Panc1 (cell line): Measurements from ENCODE around the gene CLEC14A. TPM values are rescaled to one million over a fixed set of nuclear protein-coding genes. Genes with fewer than 3 reads are reported as not detected.

Experiments used
- ATAC-seq: fragments of 200-7000 bp; cut with Tn5 transposase; 2 replicates; pipeline ENCODE4 v1.9.1; 2020; ENCODE audit warnings: mild to moderate bottlenecking, moderate library complexity
- BruUV-seq: library from RNA; stranded (reverse); fragments of 400-500 nt; replicated peaks from 2 replicates; lab custom pipeline; 2021; lab: Mats Ljungman, UMichigan
- CTCF ChIA-PET: fragments of 300-600 bp; sonication (Branson Sonifier 250); formaldehyde crosslinking; loops from one replicate; lab custom pipeline; 2022; ENCODE audit warnings: antibody characterized with exemption; lab: Charles Lee
- POLR2A ChIA-PET: fragments of 300-600 bp; sonication (Branson Sonifier 250); formaldehyde crosslinking; loops from one replicate; lab custom pipeline; 2022; ENCODE audit warnings: antibody characterized with exemption; lab: Charles Lee
- DNase-seq: peaks from one replicate; pipeline ENCODE4 v3.0.0-alpha.2; 2010; ENCODE audit warnings: low read depth, low spot score
- H3K27ac ChIP-seq: 2 replicates; pipeline ENCODE4 v1.5.1; 2011; ENCODE audit warnings: mild to moderate bottlenecking, low read length, inconsistent platforms
- H3K27me3 ChIP-seq: fragments of 200-500 bp; sonication (Bioruptor generic); 2 replicates; pipeline ENCODE4 v1.6.0; 2014; ENCODE audit warnings: low read length, inconsistent platforms; ENCODE audit not compliant: control insufficient read depth, insufficient read depth
- H3K36me3 ChIP-seq: fragments of 200-500 bp; sonication (Bioruptor generic); 2 replicates; pipeline ENCODE4 v1.5.1; 2014; ENCODE audit warnings: inconsistent platforms, mild to moderate bottlenecking, low read length, moderate library complexity; ENCODE audit not compliant: control insufficient read depth, insufficient read depth
- H3K4me1 ChIP-seq: 2 replicates; pipeline ENCODE4 v1.5.1; 2011; ENCODE audit warnings: inconsistent platforms, mild to moderate bottlenecking, low read length, moderate library complexity; ENCODE audit not compliant: control insufficient read depth, insufficient read depth
- H3K4me3 ChIP-seq, 2 experiments: 2 replicates each; pipeline ENCODE4 v1.5.1; 2011 to 2012; ENCODE audit warnings: low read depth in 2 of 2, low read length in 2 of 2, mild to moderate bottlenecking in 2 of 2, inconsistent platforms in 1 of 2, moderate library complexity in 1 of 2
- H3K9me3 ChIP-seq: fragments of 200-500 bp; sonication (Bioruptor generic); 2 replicates; pipeline ENCODE4 v1.5.1; 2014; ENCODE audit warnings: low read depth, mild to moderate bottlenecking, inconsistent platforms, low read length, moderate library complexity; ENCODE audit not compliant: control insufficient read depth, insufficient read depth
- POLR2AphosphoS5 ChIP-seq: IDR thresholded peaks from 2 replicates; pipeline ENCODE4 v1.6.1; 2012; ENCODE audit warnings: mild to moderate bottlenecking, low read depth, low read length, moderate library complexity
- SIN3A ChIP-seq: IDR thresholded peaks from 2 replicates; pipeline ENCODE4 v1.6.1; 2012; ENCODE audit warnings: low read depth, mild to moderate bottlenecking, low read length, moderate library complexity, borderline replicate concordance; ENCODE audit not compliant: insufficient read depth
- TCF7L2 ChIP-seq: IDR thresholded peaks from 2 replicates; pipeline ENCODE4 v1.6.1; 2011; ENCODE audit warnings: mild to moderate bottlenecking, low read depth, low read length, inconsistent platforms
- in situ Hi-C: cut with HindIII; loops from 2 replicates; pipeline ENCODE4 v1.10.0; 2016; ENCODE audit warnings: low sequenced_read_pairs, low pct_unique_long_range_greater_than_20kb
- intact Hi-C: fragments of 100-400 bp; cut with micrococcal nuclease; formaldehyde crosslinking; loops from one replicate; pipeline ENCODE4 v1.10.0; 2022; ENCODE audit not compliant: unreplicated experiment
- total RNA-seq: library from RNA; stranded (reverse); gene quantifications from one replicate; pipeline ENCODE4 v1.2.1, GENCODE V29; 2021; ENCODE audit not compliant: unreplicated experiment
- TF ChIP-seq, protein P1 (sequence below), 2 experiments: IDR thresholded peaks; 2 replicates each; pipeline ENCODE4 v1.6.1; 2011 to 2012; ENCODE audit warnings: low read depth in 2 of 2, control low read depth in 1 of 2, low read length in 1 of 2, mild to moderate bottlenecking in 1 of 2, moderate library complexity in 1 of 2; ENCODE audit not compliant: insufficient read depth in 1 of 2
- TF ChIP-seq, protein P2 (sequence below): fragments of 450-650 bp; IDR thresholded peaks from 2 replicates; pipeline ENCODE4 v1.5.1; 2017; ENCODE audit warnings: mild to moderate bottlenecking

CLEC14A gene
- total RNA-seq, 1 experiment from 2014 or later, result 0.10 TPM

DNA sequence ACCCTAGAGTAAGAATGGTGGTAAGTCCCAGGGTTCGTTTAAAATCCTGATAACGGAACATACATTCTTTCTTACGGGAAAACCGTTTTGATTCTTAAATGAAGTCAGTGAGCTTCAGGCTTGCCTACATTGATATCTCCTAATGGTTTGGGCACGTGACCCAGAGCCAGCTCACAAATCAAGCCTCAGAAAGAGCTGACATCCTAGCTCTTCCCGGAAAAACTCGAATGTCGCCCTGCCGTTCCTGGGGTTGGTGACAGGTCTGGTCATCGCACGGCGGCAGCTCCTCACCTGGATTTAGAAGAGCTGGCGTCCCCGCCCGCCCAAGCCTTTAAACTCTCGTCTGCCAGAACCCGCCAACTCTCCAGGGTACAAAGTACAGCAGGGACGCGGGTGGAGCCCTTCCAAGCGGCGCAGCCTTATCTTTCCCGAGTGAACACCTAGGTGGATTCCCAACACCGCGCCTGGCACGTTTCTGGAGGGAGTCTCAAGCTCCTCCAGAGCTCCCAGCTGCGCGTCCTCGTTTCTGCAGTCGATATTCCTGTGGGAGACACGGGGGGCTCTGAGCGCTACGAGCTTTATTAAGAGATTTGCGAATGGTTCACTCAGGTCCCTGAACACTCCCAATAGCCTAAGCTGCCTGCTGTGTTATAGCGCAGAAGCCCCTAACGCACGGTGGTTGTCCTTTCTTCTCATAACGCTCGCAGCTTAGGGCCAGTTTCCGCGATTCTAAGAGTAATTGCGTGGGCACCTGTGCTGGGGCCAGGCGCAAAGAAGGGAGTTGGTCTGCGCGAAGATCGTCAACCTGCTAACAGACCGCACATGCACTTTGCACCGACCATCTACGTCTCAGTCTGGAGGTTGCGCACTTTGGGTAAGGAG is 47.9 kb downstream of the CLEC14A start, which contains the start of gene SSTR1:
TSS of gene SSTR1 (plus strand) at position 169 of the 882 bp plus-strand sequence. CDS start 1,486 bp downstream, outside the sequence.
- ChIA-PET POLR2A (no interaction called here), CTCF (interaction anchor here (0.5 kb wide), 1 partner anchor 85 kb away, joined by 3 read pairs; no protein-coding TSS in a partner anchor)
- Histone ChIP-seq H3K36me3 (no peaks in the 10 kb centered on the region; the same call in 1 of the 2 replicates), H3K4me3 (0 out of 4 replicates have a peak within 1 kb of the TSS, but pooled peaks of 1 of the 2 experiments have one; percentile 6), H3K4me1 (no peaks in the 10 kb centered on the region), H3K27ac (no peak within 1 kb of the TSS), H3K27me3 (peaks cover 17% of the 10 kb centered on the region), H3K9me3 (no peaks in the 10 kb centered on the region)
- intact Hi-C loops, result loop anchor here (10.0 kb wide), 1 partner anchor 303 kb away; no protein-coding TSS in a partner anchor
- in situ Hi-C loops, result no loop called here
- no peak for ATAC-seq
- no TSS peak for BruUV-seq
- no peak for DNase-seq
- TF ChIP-seq POLR2AphosphoS5 (no peak), SIN3A (no peak), TCF7L2 (no peak)
- TF ChIP-seq, protein P1, sequence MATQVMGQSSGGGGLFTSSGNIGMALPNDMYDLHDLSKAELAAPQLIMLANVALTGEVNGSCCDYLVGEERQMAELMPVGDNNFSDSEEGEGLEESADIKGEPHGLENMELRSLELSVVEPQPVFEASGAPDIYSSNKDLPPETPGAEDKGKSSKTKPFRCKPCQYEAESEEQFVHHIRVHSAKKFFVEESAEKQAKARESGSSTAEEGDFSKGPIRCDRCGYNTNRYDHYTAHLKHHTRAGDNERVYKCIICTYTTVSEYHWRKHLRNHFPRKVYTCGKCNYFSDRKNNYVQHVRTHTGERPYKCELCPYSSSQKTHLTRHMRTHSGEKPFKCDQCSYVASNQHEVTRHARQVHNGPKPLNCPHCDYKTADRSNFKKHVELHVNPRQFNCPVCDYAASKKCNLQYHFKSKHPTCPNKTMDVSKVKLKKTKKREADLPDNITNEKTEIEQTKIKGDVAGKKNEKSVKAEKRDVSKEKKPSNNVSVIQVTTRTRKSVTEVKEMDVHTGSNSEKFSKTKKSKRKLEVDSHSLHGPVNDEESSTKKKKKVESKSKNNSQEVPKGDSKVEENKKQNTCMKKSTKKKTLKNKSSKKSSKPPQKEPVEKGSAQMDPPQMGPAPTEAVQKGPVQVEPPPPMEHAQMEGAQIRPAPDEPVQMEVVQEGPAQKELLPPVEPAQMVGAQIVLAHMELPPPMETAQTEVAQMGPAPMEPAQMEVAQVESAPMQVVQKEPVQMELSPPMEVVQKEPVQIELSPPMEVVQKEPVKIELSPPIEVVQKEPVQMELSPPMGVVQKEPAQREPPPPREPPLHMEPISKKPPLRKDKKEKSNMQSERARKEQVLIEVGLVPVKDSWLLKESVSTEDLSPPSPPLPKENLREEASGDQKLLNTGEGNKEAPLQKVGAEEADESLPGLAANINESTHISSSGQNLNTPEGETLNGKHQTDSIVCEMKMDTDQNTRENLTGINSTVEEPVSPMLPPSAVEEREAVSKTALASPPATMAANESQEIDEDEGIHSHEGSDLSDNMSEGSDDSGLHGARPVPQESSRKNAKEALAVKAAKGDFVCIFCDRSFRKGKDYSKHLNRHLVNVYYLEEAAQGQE (IDR thresholded peaks at IDR 0.05; ENCODE audit: insufficient read depth in 1 of 2, low read depth in 2 of 2, low read length in 1 of 2), result no peak
- TF ChIP-seq, protein P2, sequence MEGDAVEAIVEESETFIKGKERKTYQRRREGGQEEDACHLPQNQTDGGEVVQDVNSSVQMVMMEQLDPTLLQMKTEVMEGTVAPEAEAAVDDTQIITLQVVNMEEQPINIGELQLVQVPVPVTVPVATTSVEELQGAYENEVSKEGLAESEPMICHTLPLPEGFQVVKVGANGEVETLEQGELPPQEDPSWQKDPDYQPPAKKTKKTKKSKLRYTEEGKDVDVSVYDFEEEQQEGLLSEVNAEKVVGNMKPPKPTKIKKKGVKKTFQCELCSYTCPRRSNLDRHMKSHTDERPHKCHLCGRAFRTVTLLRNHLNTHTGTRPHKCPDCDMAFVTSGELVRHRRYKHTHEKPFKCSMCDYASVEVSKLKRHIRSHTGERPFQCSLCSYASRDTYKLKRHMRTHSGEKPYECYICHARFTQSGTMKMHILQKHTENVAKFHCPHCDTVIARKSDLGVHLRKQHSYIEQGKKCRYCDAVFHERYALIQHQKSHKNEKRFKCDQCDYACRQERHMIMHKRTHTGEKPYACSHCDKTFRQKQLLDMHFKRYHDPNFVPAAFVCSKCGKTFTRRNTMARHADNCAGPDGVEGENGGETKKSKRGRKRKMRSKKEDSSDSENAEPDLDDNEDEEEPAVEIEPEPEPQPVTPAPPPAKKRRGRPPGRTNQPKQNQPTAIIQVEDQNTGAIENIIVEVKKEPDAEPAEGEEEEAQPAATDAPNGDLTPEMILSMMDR, result no peak

DNA sequence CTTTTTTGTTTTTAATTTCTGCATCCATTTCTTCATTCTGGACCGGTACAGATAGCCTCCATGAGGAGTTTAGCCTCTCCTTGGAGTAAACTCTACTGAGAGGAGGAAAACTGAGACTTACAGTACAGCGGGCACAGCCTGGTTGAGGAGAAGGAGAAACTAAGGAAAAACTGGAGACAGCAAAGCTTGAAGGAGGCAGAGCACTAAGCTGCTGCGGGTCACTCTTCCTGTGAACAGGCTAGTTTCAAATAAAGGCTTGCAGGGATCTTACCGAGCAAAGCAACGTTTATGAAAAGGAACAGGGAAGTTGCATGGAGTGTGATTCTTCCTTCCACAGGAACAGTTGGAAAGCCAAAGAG is 48.5 kb downstream of the CLEC14A start:
- DNase-seq (no peak), ATAC-seq (no peak)
- BruUV-seq, result no TSS peak
- H3K36me3 ChIP-seq, result no peaks in the 10 kb centered on the region
- intact Hi-C loops, result loop anchor here (10.0 kb wide), 1 partner anchor 303 kb away; no protein-coding TSS in a partner anchor
- no peak overlapping the region for H3K4me3 ChIP-seq
- H3K9me3 ChIP-seq, result no peaks in the 10 kb centered on the region
- no peaks in the 10 kb centered on the region for H3K4me1 ChIP-seq
- peaks cover 17% of the 10 kb centered on the region for H3K27me3 ChIP-seq
- in situ Hi-C loops, result no loop called here
- CTCF ChIA-PET, result no interaction called here
- H3K27ac ChIP-seq, result no peak overlapping the region
- POLR2A ChIA-PET, result no interaction called here
- TF ChIP-seq POLR2AphosphoS5 (no peak), TCF7L2 (no peak), SIN3A (no peak)
- TF ChIP-seq, protein P1 (IDR thresholded peaks at IDR 0.05; ENCODE audit: insufficient read depth in 1 of 2, low read depth in 2 of 2, low read length in 1 of 2), result no peak
- TF ChIP-seq, protein P2, result no peak
